Measurements from ENCODE around the gene ASB8.

Gene ASB8

GRCh38 chr12:48105321-48105866 lies 51.9 kb downstream of the ASB8 start:
- peak; percentile 7 for DNase-seq
- peak overlapping the region; percentile 89 for H3K4me3 ChIP-seq (ENCODE audit: low read depth, low read length)

DNA sequence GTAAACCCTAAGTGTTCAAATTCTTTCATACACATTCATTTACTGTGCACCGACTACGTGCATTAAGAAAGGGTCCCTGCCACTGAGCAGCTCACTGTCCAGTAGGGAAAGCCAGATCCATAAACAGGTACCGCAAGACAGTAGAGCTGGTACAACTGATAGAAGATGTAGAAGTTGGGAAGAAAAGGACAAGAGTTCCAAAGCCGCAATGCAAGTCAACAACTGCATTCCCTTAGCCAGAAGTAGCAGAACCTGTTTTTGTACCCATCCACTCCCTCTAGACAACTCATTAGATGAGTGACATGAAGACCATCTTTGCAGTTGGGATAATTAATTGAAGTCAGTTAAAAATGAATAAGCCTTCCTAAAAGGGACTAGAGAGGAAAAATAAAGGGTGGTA lies 52.8 kb downstream of the ASB8 start:
- in situ Hi-C loops (cut with HindIII; ENCODE audit: low pct_ligation_motif_present, low sequenced_read_pairs): no loop called here
- Histone ChIP-seq H3K27me3 (replicated peaks) (no peaks in the 10 kb centered on the region), H3K36me3 (replicated peaks) (no peaks in the 10 kb centered on the region), H3K4me3 (ENCODE audit: low read depth, low read length) (peak overlapping the region; percentile 89), H3K27ac (no peak overlapping the region)
- no peak for DNase-seq
- TF ChIP-seq CTCF (IDR thresholded peaks at IDR 0.05; ENCODE audit: low read depth, low read length, missing control alignments): no peak

More at GRCh38 chr12:48105321-48105866, 51.9 kb downstream of the ASB8 start:
- Histone ChIP-seq H3K27ac (peak overlapping the region; percentile 96), H3K27me3 (replicated peaks) (no peaks in the 10 kb centered on the region), H3K36me3 (replicated peaks) (no peaks in the 10 kb centered on the region)
- TF ChIP-seq CTCF (IDR thresholded peaks at IDR 0.05; ENCODE audit: low read depth, low read length, missing control alignments): no peak
- in situ Hi-C loops (cut with HindIII; ENCODE audit: low pct_ligation_motif_present, low sequenced_read_pairs): no loop called here

Data from brain microvascular endothelial cell (primary cell).